SK-N-SH (cell line): Measurements from ENCODE around the gene TAOK3. TPM values are rescaled to one million over a fixed set of nuclear protein-coding genes. Genes with fewer than 3 reads are reported as not detected.

Experiments used
- CTCF ChIA-PET: fragments of 300-600, 350-600 bp; formaldehyde crosslinking; extraction: SDS; loops from one replicate; lab custom pipeline; 2021; lab: Yijun Ruan, JAX
- POLR2A ChIA-PET: fragments of 350-600 bp; sonication (Branson Sonifier 250); formaldehyde crosslinking; extraction: SDS; loops from one replicate; lab custom pipeline; 2020; ENCODE audit warnings: antibody characterized with exemption, inconsistent platforms; lab: Yijun Ruan, JAX
- DNase-seq: peaks from one replicate; pipeline ENCODE4 v3.0.0; 2012
- H2AFZ ChIP-seq: fragments of 200-600 bp; sonication (generic); 2 replicates; pipeline ENCODE4 v1.8.1; 2016; ENCODE audit warnings: antibody characterized with exemption, mild to moderate bottlenecking, low read depth
- H3F3A ChIP-seq: fragments of 200-600 bp; sonication (generic); replicated peaks from 2 replicates; pipeline ENCODE3; 2016; ENCODE audit warnings: antibody characterized with exemption, mild to moderate bottlenecking; ENCODE audit not compliant: insufficient read depth
- H3K27ac ChIP-seq, 2 experiments: fragments of 200-500 bp in 1 of 2; fragments of 200-600 bp in 1 of 2; sonication (Bioruptor generic) in 1 of 2; sonication (generic), shearing (Covaris generic) in 1 of 2; 2 replicates each; pipeline versions ENCODE4 v1.5.1 to v1.6.1; 2014 to 2016; ENCODE audit warnings: low read depth in 2 of 2, inconsistent platforms in 1 of 2, low read length in 1 of 2, mild to moderate bottlenecking in 1 of 2, mixed read lengths in 1 of 2
- H3K27me3 ChIP-seq: fragments of 200-600 bp; sonication (generic), shearing (Covaris generic); 2 replicates; pipeline ENCODE4 v1.6.1; 2016; ENCODE audit warnings: mixed run types; ENCODE audit not compliant: insufficient read depth
- H3K36me3 ChIP-seq, 2 experiments: fragments of 200-500 bp in 1 of 2; fragments of 200-600 bp in 1 of 2; sonication (Bioruptor generic) in 1 of 2; sonication (generic) in 1 of 2; replicated peaks in 1 of 2; 2 replicates each; pipeline versions ENCODE3 to v1.5.1; 2014 to 2016; ENCODE audit warnings: low read length in 1 of 2, mild to moderate bottlenecking in 1 of 2; ENCODE audit not compliant: insufficient read depth in 2 of 2, control insufficient read depth in 1 of 2
- H3K4me1 ChIP-seq, 2 experiments: fragments of 200-500 bp in 1 of 2; fragments of 200-600 bp in 1 of 2; sonication (Bioruptor generic) in 1 of 2; sonication (generic), shearing (Covaris generic) in 1 of 2; 2 replicates each; pipeline versions ENCODE4 v1.5.1 to v1.6.1; 2014 to 2016; ENCODE audit warnings: low read depth in 1 of 2, low read length in 1 of 2, mixed run types in 1 of 2; ENCODE audit not compliant: insufficient read depth in 2 of 2, control insufficient read depth in 1 of 2
- H3K4me2 ChIP-seq: fragments of 200-600 bp; sonication (generic), shearing (Covaris generic); 2 replicates; pipeline ENCODE4 v1.6.1; 2017; ENCODE audit warnings: mixed run types
- H3K4me3 ChIP-seq, 2 experiments: fragments of 200-500 bp in 1 of 2; fragments of 200-600 bp in 1 of 2; sonication (Bioruptor generic) in 1 of 2; sonication (generic), shearing (Covaris generic) in 1 of 2; 2 replicates each; pipeline versions ENCODE4 v1.5.1 to v1.8.1; 2014 to 2016; ENCODE audit warnings: low read depth in 2 of 2, inconsistent platforms in 1 of 2, low read length in 1 of 2, mild to moderate bottlenecking in 1 of 2, mixed read lengths in 1 of 2, moderate library complexity in 1 of 2
- H3K79me2 ChIP-seq: fragments of 200-600 bp; sonication (generic); 2 replicates; pipeline ENCODE4 v1.8.1; 2017; ENCODE audit warnings: mild to moderate bottlenecking; ENCODE audit not compliant: insufficient read depth
- H3K9ac ChIP-seq: fragments of 200-600 bp; sonication (generic); 2 replicates; pipeline ENCODE4 v1.6.1; 2017; ENCODE audit warnings: mixed run types
- H3K9me2 ChIP-seq: fragments of 200-600 bp; sonication (generic); 2 replicates; pipeline ENCODE4 v1.6.1; 2017; ENCODE audit warnings: mixed run types
- H3K9me3 ChIP-seq: fragments of 200-600 bp; sonication (generic); 2 replicates; pipeline ENCODE4 v1.6.1; 2017; ENCODE audit warnings: mixed run types, mild to moderate bottlenecking, moderate library complexity
- H4K20me1 ChIP-seq: fragments of 200-600 bp; sonication (generic); 2 replicates; pipeline ENCODE4 v1.6.1; 2017; ENCODE audit warnings: mild to moderate bottlenecking, mixed run types; ENCODE audit not compliant: insufficient read depth
- EP300 ChIP-seq, 2 experiments: IDR thresholded peaks; 2 replicates each; pipeline versions ENCODE4 v1.4.0 to v1.6.1; 2012; ENCODE audit warnings: borderline replicate concordance in 1 of 2, low read depth in 1 of 2, low read length in 1 of 2
- EZH2phosphoT487 ChIP-seq: fragments of 200-600 bp; sonication (generic); IDR thresholded peaks from 2 replicates; pipeline ENCODE4 v1.6.1; 2017; ENCODE audit warnings: low read depth, mixed run types, mild to moderate bottlenecking, antibody characterized with exemption, moderate library complexity, borderline replicate concordance
- FOXJ3 ChIP-seq: sonication (generic); formaldehyde crosslinking; IDR thresholded peaks from 2 replicates; pipeline ENCODE4 v1.5.1; 2020; ENCODE audit warnings: mild to moderate bottlenecking, missing genetic modification reagents
- MAX ChIP-seq: IDR thresholded peaks from 2 replicates; pipeline ENCODE4 v1.4.0; 2012; ENCODE audit warnings: low read depth
- NFIC ChIP-seq: IDR thresholded peaks from 2 replicates; pipeline ENCODE4 v1.4.0; 2012; ENCODE audit warnings: borderline replicate concordance
- RCOR1 ChIP-seq: fragments of 150-350 bp; IDR thresholded peaks from 2 replicates; pipeline ENCODE4 v1.6.1; 2017; ENCODE audit warnings: antibody characterized with exemption, low read length
- RFX5 ChIP-seq: IDR thresholded peaks from 2 replicates; pipeline ENCODE4 v1.6.1; 2012; ENCODE audit warnings: mild to moderate bottlenecking, improper control_type of control experiment, low read length
- RXRA ChIP-seq: IDR thresholded peaks from 2 replicates; pipeline ENCODE4 v1.4.0; 2012; ENCODE audit warnings: low read depth, mild to moderate bottlenecking, borderline replicate concordance
- SIN3A ChIP-seq: IDR thresholded peaks from 2 replicates; pipeline ENCODE4 v1.6.1; 2012; ENCODE audit warnings: low read depth, mild to moderate bottlenecking, low read length, moderate library complexity, borderline replicate concordance
- TAF1 ChIP-seq: IDR thresholded peaks from 2 replicates; pipeline ENCODE4 v1.6.1; 2012; ENCODE audit warnings: low read depth, mild to moderate bottlenecking, low read length, moderate library complexity, borderline replicate concordance
- TCF12 ChIP-seq: IDR thresholded peaks from 2 replicates; pipeline ENCODE4 v1.4.0; 2012
- YY1 ChIP-seq: IDR thresholded peaks from 2 replicates; pipeline ENCODE4 v1.4.0; 2012; ENCODE audit warnings: low read depth, mild to moderate bottlenecking
- WGBS: methylation state at CpG from one replicate; pipeline ENCODE4 v1.1.6; 2017; ENCODE audit warnings: low lambda C conversion rate; 5-methylcytosine and 5-hydroxymethylcytosine counted together
- polyA plus RNA-seq, 3 experiments: library from polyadenylated mRNA; depleted of rRNA; stranded (reverse); fragments of >200 nt; gene quantifications; 2 replicates each; pipeline ENCODE4 v1.2.3, GENCODE V29; 2012
- TF ChIP-seq, protein P1 (sequence below): fragments of 150-350 bp; IDR thresholded peaks from 2 replicates; pipeline ENCODE4 v1.6.1; 2016; ENCODE audit warnings: mild to moderate bottlenecking, low read depth, low read length
- TF ChIP-seq, protein P2 (sequence below): IDR thresholded peaks from 2 replicates; pipeline ENCODE4 v1.4.0; 2012; ENCODE audit warnings: low read depth, borderline replicate concordance
- TF ChIP-seq, protein P3 (sequence below): fragments of 200-600 bp; sonication (generic); IDR thresholded peaks from 2 replicates; pipeline ENCODE4 v1.6.1; 2017; ENCODE audit warnings: antibody characterized with exemption, mild to moderate bottlenecking, moderate library complexity
- TF ChIP-seq, protein P4 (sequence below): IDR thresholded peaks from 2 replicates; pipeline ENCODE4; 2012
- TF ChIP-seq, protein P5 (sequence below): IDR thresholded peaks from 2 replicates; pipeline ENCODE4 v1.4.0; 2012; ENCODE audit warnings: low read depth, borderline replicate concordance

The TAOK3 gene
- polyA plus RNA-seq, 1 of the 3 experiments (the other 2 are of a cell fraction), result 18.1 TPM

DNA sequence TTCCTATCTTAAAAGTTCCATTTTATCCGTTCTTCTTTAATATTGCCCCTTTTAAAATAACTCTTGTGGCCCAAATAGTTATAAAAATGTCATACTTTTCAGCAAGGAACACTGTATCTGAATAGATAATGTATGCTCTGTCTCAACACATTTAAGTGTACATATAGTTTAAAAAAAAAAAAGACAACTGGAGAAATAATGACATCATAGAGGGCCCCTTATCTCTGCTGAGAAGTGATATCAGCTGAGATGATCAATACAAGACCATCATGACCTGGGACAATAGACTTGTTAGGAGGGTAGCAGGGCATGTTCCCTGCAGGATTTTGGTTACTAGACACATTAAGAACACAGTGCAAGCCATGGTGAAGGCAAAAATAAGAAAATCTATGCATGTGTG, 159.3 kb downstream of the TAOK3 start:
- WGBS, result 98% methylated on average over 1 of the region's 1 CpG
- Histone ChIP-seq H3F3A (peaks cover 8% of the 10 kb centered on the region), H3K9ac (no peak overlapping the region), H4K20me1 (no peaks in the 10 kb centered on the region), H2AFZ (no peak overlapping the region), H3K4me1 (no peaks in the 10 kb centered on the region), H3K27ac (no peak overlapping the region), H3K9me3 (no peaks in the 10 kb centered on the region), H3K36me3 (peaks cover 6 to 34% of the 10 kb centered on the region in 2 experiments), H3K9me2 (no peaks in the 10 kb centered on the region), H3K27me3 (no peaks in the 10 kb centered on the region), H3K4me2 (no peak overlapping the region), H3K79me2 (no peaks in the 10 kb centered on the region), H3K4me3 (no peak overlapping the region)
- POLR2A ChIA-PET, result no interaction called here
- CTCF ChIA-PET, result interaction anchor here (1.2 kb wide), 1 partner anchor 48 kb away, joined by 3 read pairs; no protein-coding TSS in a partner anchor
- no peak for DNase-seq
- TF ChIP-seq RCOR1, result no peak
- TF ChIP-seq SIN3A, result no peak
- TF ChIP-seq EZH2phosphoT487, result no peak
- TF ChIP-seq, protein P1, sequence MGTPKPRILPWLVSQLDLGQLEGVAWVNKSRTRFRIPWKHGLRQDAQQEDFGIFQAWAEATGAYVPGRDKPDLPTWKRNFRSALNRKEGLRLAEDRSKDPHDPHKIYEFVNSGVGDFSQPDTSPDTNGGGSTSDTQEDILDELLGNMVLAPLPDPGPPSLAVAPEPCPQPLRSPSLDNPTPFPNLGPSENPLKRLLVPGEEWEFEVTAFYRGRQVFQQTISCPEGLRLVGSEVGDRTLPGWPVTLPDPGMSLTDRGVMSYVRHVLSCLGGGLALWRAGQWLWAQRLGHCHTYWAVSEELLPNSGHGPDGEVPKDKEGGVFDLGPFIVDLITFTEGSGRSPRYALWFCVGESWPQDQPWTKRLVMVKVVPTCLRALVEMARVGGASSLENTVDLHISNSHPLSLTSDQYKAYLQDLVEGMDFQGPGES, result no peak
- TF ChIP-seq MAX, result no peak
- TF ChIP-seq NFIC, result no peak
- no peak for TF ChIP-seq EP300 (IDR thresholded peaks at IDR 0.05; ENCODE audit: borderline replicate concordance in 1 of 2, low read depth in 1 of 2, low read length in 1 of 2)
- TF ChIP-seq, protein P2, sequence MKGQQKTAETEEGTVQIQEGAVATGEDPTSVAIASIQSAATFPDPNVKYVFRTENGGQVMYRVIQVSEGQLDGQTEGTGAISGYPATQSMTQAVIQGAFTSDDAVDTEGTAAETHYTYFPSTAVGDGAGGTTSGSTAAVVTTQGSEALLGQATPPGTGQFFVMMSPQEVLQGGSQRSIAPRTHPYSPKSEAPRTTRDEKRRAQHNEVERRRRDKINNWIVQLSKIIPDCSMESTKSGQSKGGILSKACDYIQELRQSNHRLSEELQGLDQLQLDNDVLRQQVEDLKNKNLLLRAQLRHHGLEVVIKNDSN, result no peak
- TF ChIP-seq TCF12, result no peak
- TF ChIP-seq, protein P3, sequence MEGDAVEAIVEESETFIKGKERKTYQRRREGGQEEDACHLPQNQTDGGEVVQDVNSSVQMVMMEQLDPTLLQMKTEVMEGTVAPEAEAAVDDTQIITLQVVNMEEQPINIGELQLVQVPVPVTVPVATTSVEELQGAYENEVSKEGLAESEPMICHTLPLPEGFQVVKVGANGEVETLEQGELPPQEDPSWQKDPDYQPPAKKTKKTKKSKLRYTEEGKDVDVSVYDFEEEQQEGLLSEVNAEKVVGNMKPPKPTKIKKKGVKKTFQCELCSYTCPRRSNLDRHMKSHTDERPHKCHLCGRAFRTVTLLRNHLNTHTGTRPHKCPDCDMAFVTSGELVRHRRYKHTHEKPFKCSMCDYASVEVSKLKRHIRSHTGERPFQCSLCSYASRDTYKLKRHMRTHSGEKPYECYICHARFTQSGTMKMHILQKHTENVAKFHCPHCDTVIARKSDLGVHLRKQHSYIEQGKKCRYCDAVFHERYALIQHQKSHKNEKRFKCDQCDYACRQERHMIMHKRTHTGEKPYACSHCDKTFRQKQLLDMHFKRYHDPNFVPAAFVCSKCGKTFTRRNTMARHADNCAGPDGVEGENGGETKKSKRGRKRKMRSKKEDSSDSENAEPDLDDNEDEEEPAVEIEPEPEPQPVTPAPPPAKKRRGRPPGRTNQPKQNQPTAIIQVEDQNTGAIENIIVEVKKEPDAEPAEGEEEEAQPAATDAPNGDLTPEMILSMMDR, result no peak

- H4K20me1 ChIP-seq, result no peaks in the 10 kb centered on the region
- 91% methylated on average over 2 of the region's 2 CpGs for WGBS
- ChIA-PET POLR2A (no interaction called here), CTCF (interaction anchor here (0.6 to 0.7 kb wide), 2 partner anchors 11 to 165 kb away, joined by 3 to 4 read pairs; no protein-coding TSS in a partner anchor)
- no peak for DNase-seq
- no peaks in the 10 kb centered on the region for H3K9me3 ChIP-seq
- no peak overlapping the region for H3K27ac ChIP-seq
- no peak overlapping the region for H2AFZ ChIP-seq
- H3K4me1 ChIP-seq, result no peaks in the 10 kb centered on the region
- peaks cover 8% of the 10 kb centered on the region for H3F3A ChIP-seq
- no peaks in the 10 kb centered on the region for H3K9me2 ChIP-seq
- no peak overlapping the region for H3K4me2 ChIP-seq
- TF ChIP-seq YY1, result no peak
- no peak for TF ChIP-seq RFX5
- TF ChIP-seq, protein P4, sequence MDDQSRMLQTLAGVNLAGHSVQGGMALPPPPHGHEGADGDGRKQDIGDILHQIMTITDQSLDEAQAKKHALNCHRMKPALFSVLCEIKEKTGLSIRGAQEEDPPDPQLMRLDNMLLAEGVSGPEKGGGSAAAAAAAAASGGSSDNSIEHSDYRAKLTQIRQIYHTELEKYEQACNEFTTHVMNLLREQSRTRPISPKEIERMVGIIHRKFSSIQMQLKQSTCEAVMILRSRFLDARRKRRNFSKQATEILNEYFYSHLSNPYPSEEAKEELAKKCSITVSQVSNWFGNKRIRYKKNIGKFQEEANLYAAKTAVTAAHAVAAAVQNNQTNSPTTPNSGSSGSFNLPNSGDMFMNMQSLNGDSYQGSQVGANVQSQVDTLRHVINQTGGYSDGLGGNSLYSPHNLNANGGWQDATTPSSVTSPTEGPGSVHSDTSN, result no peak
- no peak for TF ChIP-seq RXRA
- TF ChIP-seq FOXJ3, result no peak
- TF ChIP-seq, protein P2, result no peak
- no peak for TF ChIP-seq EP300 (IDR thresholded peaks at IDR 0.05; ENCODE audit: borderline replicate concordance in 1 of 2, low read depth in 1 of 2, low read length in 1 of 2)
- TF ChIP-seq TAF1, result no peak
- TF ChIP-seq, protein P5, sequence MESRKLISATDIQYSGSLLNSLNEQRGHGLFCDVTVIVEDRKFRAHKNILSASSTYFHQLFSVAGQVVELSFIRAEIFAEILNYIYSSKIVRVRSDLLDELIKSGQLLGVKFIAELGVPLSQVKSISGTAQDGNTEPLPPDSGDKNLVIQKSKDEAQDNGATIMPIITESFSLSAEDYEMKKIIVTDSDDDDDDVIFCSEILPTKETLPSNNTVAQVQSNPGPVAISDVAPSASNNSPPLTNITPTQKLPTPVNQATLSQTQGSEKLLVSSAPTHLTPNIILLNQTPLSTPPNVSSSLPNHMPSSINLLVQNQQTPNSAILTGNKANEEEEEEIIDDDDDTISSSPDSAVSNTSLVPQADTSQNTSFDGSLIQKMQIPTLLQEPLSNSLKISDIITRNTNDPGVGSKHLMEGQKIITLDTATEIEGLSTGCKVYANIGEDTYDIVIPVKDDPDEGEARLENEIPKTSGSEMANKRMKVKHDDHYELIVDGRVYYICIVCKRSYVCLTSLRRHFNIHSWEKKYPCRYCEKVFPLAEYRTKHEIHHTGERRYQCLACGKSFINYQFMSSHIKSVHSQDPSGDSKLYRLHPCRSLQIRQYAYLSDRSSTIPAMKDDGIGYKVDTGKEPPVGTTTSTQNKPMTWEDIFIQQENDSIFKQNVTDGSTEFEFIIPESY, result no peak
- TF ChIP-seq, all 33 proteins: peak for 0
- H3K36me3 ChIP-seq, result peaks cover 6 to 34% of the 10 kb centered on the region in 2 experiments
- no peak overlapping the region for H3K4me3 ChIP-seq
- no peaks in the 10 kb centered on the region for H3K27me3 ChIP-seq
- no peaks in the 10 kb centered on the region for H3K79me2 ChIP-seq
- no peak overlapping the region for H3K9ac ChIP-seq
Observed at GRCh38 chr12:118212606-118213005, 160.1 kb downstream of the TAOK3 start.
